NT2/D1 (cell line): ENCODE measurements around the gene TBC1D4.

Experiments
- DNase-seq: peaks from one replicate; pipeline ENCODE4 v3.0.0-alpha.2; 2011; ENCODE audit warnings: low read depth, low spot score
- H3K27me3 ChIP-seq: 2 replicates; pipeline ENCODE4 v1.6.0; 2011; ENCODE audit warnings: mild to moderate bottlenecking; ENCODE audit not compliant: insufficient read length, insufficient read depth
- H3K36me3 ChIP-seq: 2 replicates; pipeline ENCODE4 v1.6.1; 2011; ENCODE audit warnings: mild to moderate bottlenecking, low read length, mixed read lengths; ENCODE audit not compliant: insufficient read depth, insufficient read length
- H3K4me1 ChIP-seq: 2 replicates; pipeline ENCODE4 v1.5.1; 2011; ENCODE audit not compliant: insufficient read depth, insufficient read length
- H3K4me3 ChIP-seq: 2 replicates; pipeline ENCODE4 v1.5.1; 2011; ENCODE audit warnings: low read depth; ENCODE audit not compliant: insufficient read length
- H3K9ac ChIP-seq: 2 replicates; pipeline ENCODE4 v1.6.0; 2011; ENCODE audit warnings: low read depth; ENCODE audit not compliant: insufficient read length
- H3K9me3 ChIP-seq: 2 replicates; pipeline ENCODE4 v1.5.1; 2011; ENCODE audit warnings: mild to moderate bottlenecking, low read length; ENCODE audit not compliant: insufficient read depth
- SUZ12 ChIP-seq: IDR thresholded peaks from 2 replicates; pipeline ENCODE4 v1.6.1; 2011; ENCODE audit not compliant: insufficient read length, insufficient read depth; ENCODE audit errors: extremely low read depth
- YY1 ChIP-seq: IDR thresholded peaks from 2 replicates; pipeline ENCODE4 v1.6.1; 2011; ENCODE audit not compliant: insufficient read length, insufficient read depth
- ZNF274 ChIP-seq: IDR thresholded peaks from 2 replicates; pipeline ENCODE4 v1.6.1; 2011; ENCODE audit warnings: mild to moderate bottlenecking, low read depth, low read length

The TBC1D4 gene

DNA sequence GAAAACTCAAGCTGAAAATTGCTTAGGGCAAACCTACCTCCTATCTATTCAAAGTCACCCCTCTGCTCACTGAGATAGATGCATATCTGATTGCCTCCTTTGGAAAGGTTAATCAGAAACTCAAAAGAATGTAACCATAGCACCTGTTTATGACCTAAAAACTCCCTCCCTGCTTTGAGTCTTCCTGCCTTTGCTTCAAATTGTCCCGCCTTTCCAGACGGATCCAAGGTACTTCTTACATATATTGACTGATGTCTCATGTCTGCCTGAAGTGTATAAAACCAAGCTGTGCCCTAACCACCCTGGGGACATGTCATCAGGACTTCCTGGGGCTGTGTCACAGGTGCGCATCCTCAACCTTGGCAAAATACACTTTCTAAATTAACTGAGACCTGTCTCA, 118.6 kb downstream of the TBC1D4 start:
- Histone ChIP-seq H3K4me1 (no peaks in the 10 kb centered on the region), H3K9me3 (no peaks in the 10 kb centered on the region), H3K36me3 (no peaks in the 10 kb centered on the region), H3K4me3 (no peak overlapping the region), H3K9ac (no peak overlapping the region), H3K27me3 (no peaks in the 10 kb centered on the region)
- no peak for DNase-seq
- TF ChIP-seq ZNF274 (no peak), SUZ12 (no peak), YY1 (no peak)

DNA sequence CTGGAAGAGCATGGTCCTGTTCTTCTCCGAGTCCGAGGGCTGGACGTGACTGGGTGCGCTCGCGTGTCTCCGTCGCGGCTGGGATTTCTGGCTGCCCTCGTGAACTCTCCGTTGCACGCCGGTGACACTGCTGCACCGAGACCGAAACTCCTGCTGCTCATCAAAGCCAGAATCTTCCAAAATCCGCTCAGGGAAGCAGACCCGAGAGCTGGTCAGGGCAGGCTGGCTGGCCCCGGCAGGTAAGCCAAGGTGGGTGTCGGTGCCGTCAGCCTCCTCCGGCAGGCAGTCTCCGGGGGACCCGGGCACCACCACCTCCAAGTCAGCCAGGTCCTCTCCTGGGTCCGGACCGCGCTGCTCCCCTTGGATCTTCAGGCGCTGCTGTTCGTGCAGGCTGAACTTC, 119.9 kb downstream of the TBC1D4 start:
- Histone ChIP-seq H3K27me3 (no peaks in the 10 kb centered on the region), H3K4me3 (no peak overlapping the region), H3K9ac (no peak overlapping the region), H3K36me3 (no peaks in the 10 kb centered on the region), H3K9me3 (no peaks in the 10 kb centered on the region), H3K4me1 (no peaks in the 10 kb centered on the region)
- no peak for DNase-seq
- TF ChIP-seq ZNF274, result no peak
- TF ChIP-seq YY1, result no peak
- TF ChIP-seq SUZ12, result no peak

DNA sequence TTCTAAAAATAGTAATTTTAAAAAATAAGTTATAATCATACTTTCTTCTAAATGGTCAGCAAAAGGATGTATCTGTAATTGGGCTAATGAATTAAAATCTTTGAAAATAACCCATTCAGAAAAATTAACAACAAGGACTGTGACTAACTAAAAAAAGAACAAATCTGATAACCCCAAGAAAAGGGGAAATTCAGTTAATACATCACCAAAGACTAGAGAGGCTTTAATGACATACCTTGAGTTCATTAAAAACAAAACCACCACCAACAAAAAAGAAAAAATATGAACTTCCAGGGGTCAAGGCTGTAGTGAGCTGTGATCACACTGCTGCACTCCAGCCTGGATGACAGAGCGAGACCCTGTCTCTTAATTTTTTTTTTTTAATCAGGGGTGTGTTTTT, 121.8 kb downstream of the TBC1D4 start:
- no peak for DNase-seq
- H3K4me3 ChIP-seq, result no peak overlapping the region
- H3K36me3 ChIP-seq, result no peaks in the 10 kb centered on the region
- H3K9me3 ChIP-seq, result no peaks in the 10 kb centered on the region
- no peak overlapping the region for H3K9ac ChIP-seq
- no peak for TF ChIP-seq YY1
- H3K4me1 ChIP-seq, result no peaks in the 10 kb centered on the region
- H3K27me3 ChIP-seq, result no peaks in the 10 kb centered on the region

DNA sequence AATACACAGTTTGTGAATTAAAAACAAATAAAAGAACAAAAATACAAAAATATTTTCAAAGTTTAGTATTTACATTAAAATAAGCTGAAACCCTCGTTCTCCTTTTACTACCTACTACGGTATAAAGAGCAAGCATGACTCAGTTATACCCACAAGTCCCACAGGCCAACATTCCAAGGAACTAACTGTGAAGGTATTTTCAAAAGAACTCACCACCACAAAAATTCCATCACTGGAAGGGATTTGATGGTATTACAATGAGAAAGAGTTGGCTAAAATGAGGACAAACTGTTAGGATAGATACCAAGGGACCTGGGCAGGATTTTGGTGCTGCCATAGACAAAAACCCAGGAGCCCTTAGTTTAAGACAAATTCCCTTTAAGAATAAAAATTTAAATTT, 122.7 kb downstream of the TBC1D4 start:
- TF ChIP-seq ZNF274, result no peak
- peak; percentile 46 for DNase-seq
- Histone ChIP-seq H3K9me3 (no peaks in the 10 kb centered on the region), H3K4me1 (no peaks in the 10 kb centered on the region), H3K4me3 (no peak overlapping the region), H3K36me3 (peaks cover 5% of the 10 kb centered on the region), H3K9ac (no peak overlapping the region), H3K27me3 (no peaks in the 10 kb centered on the region)

DNA sequence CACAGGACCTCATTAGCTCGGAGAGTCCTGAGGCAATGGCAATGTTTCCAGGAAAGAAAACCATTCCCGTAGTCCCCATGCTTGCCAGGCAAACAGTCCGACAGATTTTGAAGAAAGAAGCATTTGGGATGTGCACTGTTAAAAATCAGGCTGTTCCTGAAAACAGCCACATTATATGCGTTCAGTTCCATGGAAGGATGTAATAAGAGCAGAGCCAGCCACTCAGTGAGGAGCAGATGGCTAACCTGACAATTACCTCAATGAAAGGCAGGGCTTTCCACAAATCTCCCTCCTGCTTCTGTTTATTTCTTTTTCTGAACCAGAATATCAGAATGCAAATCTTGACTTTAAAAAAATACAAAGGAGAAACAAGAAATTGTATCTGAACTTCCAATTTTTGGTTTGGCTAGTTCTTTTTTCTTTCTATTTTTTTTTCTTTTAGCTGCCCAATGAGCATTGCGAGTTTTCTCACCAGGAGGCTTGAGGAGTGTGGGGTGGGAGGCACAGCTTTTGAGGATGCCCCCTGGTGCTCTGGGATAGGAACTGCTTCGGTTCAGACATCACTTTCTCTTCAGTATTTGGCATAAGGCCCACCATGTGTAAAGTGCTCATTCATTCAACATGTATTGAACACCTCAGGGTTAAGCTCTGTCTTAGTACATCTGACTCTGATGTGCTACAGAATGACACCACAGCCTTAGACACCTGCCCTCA, 124.2 kb downstream of the TBC1D4 start:
- Histone ChIP-seq H3K4me3 (no peak overlapping the region), H3K4me1 (no peaks in the 10 kb centered on the region), H3K9ac (no peak overlapping the region), H3K9me3 (no peaks in the 10 kb centered on the region; the same call in 1 of the 2 replicates), H3K27me3 (no peaks in the 10 kb centered on the region), H3K36me3 (peaks cover 7% of the 10 kb centered on the region)
- peak; percentile 46 for DNase-seq
- TF ChIP-seq SUZ12 (no peak), ZNF274 (no peak), YY1 (no peak)

DNA sequence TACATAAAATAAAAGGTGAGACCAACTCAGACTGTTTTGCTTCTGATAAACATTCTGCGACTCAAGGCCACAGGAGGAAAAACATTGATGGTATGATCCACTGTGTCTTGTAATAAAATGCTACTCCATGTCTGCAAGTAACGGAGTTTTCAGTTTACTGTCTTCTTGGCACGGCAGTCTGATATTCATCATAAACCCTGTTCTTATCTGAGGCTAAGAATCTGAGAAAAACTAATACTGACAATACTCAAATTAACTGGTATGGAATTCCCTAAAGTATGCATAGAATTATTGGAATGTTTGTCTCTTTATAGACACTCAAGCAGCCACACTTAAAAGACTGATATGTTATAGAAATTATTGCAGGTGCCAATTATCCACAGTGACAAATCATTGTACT, 125.5 kb downstream of the TBC1D4 start:
- no peak overlapping the region for H3K4me3 ChIP-seq
- no peak for DNase-seq
- peaks cover 10% of the 10 kb centered on the region for H3K36me3 ChIP-seq
- no peaks in the 10 kb centered on the region; the same call in 1 of the 2 replicates for H3K9me3 ChIP-seq
- no peaks in the 10 kb centered on the region for H3K4me1 ChIP-seq
- no peak overlapping the region for H3K9ac ChIP-seq
- no peak for TF ChIP-seq YY1
- no peak for TF ChIP-seq SUZ12
- no peak for TF ChIP-seq ZNF274
- no peaks in the 10 kb centered on the region for H3K27me3 ChIP-seq

DNA sequence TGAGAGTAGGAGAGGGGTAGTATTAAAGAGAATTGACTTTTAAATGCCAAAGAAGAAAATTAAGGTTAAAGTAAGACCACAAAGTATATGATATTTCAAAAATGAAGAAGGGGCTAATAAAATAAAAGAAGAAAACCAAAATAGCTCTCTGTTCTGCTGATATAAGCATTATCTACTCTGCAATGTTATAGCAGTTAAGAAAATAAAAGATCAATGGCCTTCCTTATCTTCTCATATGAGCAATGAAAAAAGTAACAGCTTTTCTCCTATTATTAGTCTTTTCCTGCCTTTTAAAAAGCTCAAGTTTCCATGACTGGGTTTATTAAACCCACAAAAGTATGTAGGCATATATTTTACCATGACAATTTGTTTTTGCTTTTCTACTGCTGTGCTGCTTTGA, 126.4 kb downstream of the TBC1D4 start:
- H3K9me3 ChIP-seq, result no peaks in the 10 kb centered on the region; the same call in 1 of the 2 replicates
- H3K4me3 ChIP-seq, result no peak overlapping the region
- DNase-seq, result no peak
- TF ChIP-seq SUZ12 (no peak), YY1 (no peak), ZNF274 (no peak)
- H3K4me1 ChIP-seq, result no peaks in the 10 kb centered on the region
- H3K9ac ChIP-seq, result no peak overlapping the region
- H3K27me3 ChIP-seq, result no peaks in the 10 kb centered on the region
- peaks cover 10% of the 10 kb centered on the region for H3K36me3 ChIP-seq

DNA sequence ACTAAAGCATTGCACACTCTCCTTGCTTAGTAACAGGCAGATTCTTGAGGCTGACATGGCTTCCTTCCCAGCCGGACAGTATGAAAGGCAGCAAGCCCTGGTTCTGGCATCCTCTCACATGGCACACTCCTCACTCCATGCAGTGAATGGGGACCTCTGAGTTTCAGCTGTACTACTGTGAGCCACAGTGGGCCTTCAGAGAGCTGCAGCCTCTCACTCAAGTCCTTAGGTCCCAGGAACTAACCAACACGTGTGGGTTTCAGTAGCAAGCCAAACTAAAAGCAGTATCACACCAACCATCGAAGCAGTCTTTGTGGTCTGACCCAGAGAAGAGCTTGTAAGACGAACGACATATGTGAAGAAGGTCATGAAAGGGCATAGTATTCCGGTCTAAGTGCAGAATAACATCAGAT, 128.2 kb downstream of the TBC1D4 start:
- no peaks in the 10 kb centered on the region; the same call in 1 of the 2 replicates for H3K9me3 ChIP-seq
- no peak overlapping the region for H3K4me3 ChIP-seq
- H3K4me1 ChIP-seq, result no peaks in the 10 kb centered on the region
- peaks cover 10% of the 10 kb centered on the region for H3K36me3 ChIP-seq
- H3K9ac ChIP-seq, result no peak overlapping the region
- no peak for DNase-seq
- no peak for TF ChIP-seq YY1
- no peak for TF ChIP-seq SUZ12
- no peak for TF ChIP-seq ZNF274
- no peaks in the 10 kb centered on the region for H3K27me3 ChIP-seq
